Measurements from ENCODE around the gene TRPM3.

GRCh38 chr9:71122022-71122275 is 528 bp upstream of the TRPM3 start:
- TF ChIP-seq, protein P1, sequence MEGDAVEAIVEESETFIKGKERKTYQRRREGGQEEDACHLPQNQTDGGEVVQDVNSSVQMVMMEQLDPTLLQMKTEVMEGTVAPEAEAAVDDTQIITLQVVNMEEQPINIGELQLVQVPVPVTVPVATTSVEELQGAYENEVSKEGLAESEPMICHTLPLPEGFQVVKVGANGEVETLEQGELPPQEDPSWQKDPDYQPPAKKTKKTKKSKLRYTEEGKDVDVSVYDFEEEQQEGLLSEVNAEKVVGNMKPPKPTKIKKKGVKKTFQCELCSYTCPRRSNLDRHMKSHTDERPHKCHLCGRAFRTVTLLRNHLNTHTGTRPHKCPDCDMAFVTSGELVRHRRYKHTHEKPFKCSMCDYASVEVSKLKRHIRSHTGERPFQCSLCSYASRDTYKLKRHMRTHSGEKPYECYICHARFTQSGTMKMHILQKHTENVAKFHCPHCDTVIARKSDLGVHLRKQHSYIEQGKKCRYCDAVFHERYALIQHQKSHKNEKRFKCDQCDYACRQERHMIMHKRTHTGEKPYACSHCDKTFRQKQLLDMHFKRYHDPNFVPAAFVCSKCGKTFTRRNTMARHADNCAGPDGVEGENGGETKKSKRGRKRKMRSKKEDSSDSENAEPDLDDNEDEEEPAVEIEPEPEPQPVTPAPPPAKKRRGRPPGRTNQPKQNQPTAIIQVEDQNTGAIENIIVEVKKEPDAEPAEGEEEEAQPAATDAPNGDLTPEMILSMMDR (IDR thresholded peaks at IDR 0.05): no peak
- no peak for TF ChIP-seq SIN3A (IDR thresholded peaks at IDR 0.05; ENCODE audit: borderline replicate concordance, insufficient read depth, low read depth, low read length)
- TF ChIP-seq, protein P2, sequence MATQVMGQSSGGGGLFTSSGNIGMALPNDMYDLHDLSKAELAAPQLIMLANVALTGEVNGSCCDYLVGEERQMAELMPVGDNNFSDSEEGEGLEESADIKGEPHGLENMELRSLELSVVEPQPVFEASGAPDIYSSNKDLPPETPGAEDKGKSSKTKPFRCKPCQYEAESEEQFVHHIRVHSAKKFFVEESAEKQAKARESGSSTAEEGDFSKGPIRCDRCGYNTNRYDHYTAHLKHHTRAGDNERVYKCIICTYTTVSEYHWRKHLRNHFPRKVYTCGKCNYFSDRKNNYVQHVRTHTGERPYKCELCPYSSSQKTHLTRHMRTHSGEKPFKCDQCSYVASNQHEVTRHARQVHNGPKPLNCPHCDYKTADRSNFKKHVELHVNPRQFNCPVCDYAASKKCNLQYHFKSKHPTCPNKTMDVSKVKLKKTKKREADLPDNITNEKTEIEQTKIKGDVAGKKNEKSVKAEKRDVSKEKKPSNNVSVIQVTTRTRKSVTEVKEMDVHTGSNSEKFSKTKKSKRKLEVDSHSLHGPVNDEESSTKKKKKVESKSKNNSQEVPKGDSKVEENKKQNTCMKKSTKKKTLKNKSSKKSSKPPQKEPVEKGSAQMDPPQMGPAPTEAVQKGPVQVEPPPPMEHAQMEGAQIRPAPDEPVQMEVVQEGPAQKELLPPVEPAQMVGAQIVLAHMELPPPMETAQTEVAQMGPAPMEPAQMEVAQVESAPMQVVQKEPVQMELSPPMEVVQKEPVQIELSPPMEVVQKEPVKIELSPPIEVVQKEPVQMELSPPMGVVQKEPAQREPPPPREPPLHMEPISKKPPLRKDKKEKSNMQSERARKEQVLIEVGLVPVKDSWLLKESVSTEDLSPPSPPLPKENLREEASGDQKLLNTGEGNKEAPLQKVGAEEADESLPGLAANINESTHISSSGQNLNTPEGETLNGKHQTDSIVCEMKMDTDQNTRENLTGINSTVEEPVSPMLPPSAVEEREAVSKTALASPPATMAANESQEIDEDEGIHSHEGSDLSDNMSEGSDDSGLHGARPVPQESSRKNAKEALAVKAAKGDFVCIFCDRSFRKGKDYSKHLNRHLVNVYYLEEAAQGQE (IDR thresholded peaks at IDR 0.05; ENCODE audit: insufficient read depth in 1 of 2, low read depth in 2 of 2, low read length in 1 of 2): no peak

All from Panc1 (cell line).